ENCODE measurements around the gene TPMT. TPM values are rescaled to one million over a fixed set of nuclear protein-coding genes. Genes with fewer than 3 reads are reported as not detected.

The TPMT gene
- total RNA-seq, 1 experiment from 2014 or later = 13.3 TPM

DNA sequence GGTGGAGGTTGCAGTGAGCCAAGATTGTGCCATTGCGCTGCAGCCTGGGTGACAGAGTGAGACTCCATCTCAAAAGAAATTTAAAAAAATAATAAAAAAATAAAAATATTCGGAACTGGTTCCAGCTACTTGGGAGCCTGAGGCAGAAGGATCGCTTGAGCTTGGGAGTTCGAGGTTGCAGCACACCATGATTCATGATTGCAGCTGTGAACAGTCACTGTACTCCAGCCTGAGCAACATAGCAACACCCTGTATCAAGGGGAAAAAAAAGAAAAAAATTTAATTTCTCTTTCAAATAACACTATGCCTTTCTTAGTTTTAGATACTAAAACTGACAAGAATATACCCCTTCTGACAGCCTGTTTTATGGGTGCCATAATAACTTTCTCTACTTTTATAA, 10.9 kb upstream of the TPMT start:
- H3K4ac ChIP-seq (ENCODE audit: low read depth, low read length) = no peak overlapping the region
- no peak overlapping the region for H3K4me2 ChIP-seq (ENCODE audit: insufficient read depth, insufficient read length, low read length)
- no peaks in the 10 kb centered on the region for H3K79me1 ChIP-seq (ENCODE audit: insufficient read depth, low read depth, low read length, poor library complexity, severe bottlenecking)
- no peak overlapping the region for H2BK15ac ChIP-seq (ENCODE audit: low read depth, low read length)
- H3K18ac ChIP-seq (ENCODE audit: insufficient read length, low read depth, low read length) = no peak overlapping the region
- no peak overlapping the region for H3T11ph ChIP-seq (ENCODE audit: low read length)
- no peak overlapping the region for H2AFZ ChIP-seq (ENCODE audit: low read length)
- no peak overlapping the region for H2AK5ac ChIP-seq (ENCODE audit: insufficient read length, low read length)
- H3K27me3 Mint-ChIP-seq (ENCODE audit: low read depth) = no peaks in the 10 kb centered on the region
- no peak overlapping the region for H2BK120ac ChIP-seq (ENCODE audit: low read depth, low read length, poor library complexity, severe bottlenecking)
- H3K27me3 ChIP-seq (ENCODE audit: insufficient read depth, low read length) = no peaks in the 10 kb centered on the region
- H4K91ac ChIP-seq (ENCODE audit: insufficient read length, low read depth, low read length) = no peak overlapping the region
- DNase-seq = no peak
- no peaks in the 10 kb centered on the region for H3K79me2 ChIP-seq (ENCODE audit: insufficient read depth, low read length)
- no peak overlapping the region for H3K56ac ChIP-seq (ENCODE audit: insufficient read length, low read depth, low read length)
- no peak overlapping the region for H3K4me3 Mint-ChIP-seq
- no CpG with 5 or more reads among the region's 4 CpGs for WGBS (ENCODE audit: extremely low coverage, insufficient read length, low lambda C conversion rate)
- H3K23me2 ChIP-seq (ENCODE audit: insufficient read length, low read depth, low read length, poor library complexity, severe bottlenecking) = no peaks in the 10 kb centered on the region
- no peaks in the 10 kb centered on the region for H3K4me1 Mint-ChIP-seq
- H3K27ac Mint-ChIP-seq = no peak overlapping the region
- no peaks in the 10 kb centered on the region for H4K20me1 ChIP-seq (ENCODE audit: control insufficient read depth, insufficient read depth, insufficient read length)
- no peak overlapping the region for H3K27ac ChIP-seq (ENCODE audit: insufficient read length, low read depth, low read length)
- H3K9me3 ChIP-seq (ENCODE audit: control insufficient read depth, low read depth, low read length) = no peaks in the 10 kb centered on the region
- no peak overlapping the region for H3K14ac ChIP-seq (ENCODE audit: insufficient read depth, low read length)
- H2BK20ac ChIP-seq (ENCODE audit: low read depth, low read length, poor library complexity, severe bottlenecking) = no peak overlapping the region
- no peaks in the 10 kb centered on the region for H3K4me1 ChIP-seq (ENCODE audit: insufficient read depth, low read length)
- TF ChIP-seq, protein P1, sequence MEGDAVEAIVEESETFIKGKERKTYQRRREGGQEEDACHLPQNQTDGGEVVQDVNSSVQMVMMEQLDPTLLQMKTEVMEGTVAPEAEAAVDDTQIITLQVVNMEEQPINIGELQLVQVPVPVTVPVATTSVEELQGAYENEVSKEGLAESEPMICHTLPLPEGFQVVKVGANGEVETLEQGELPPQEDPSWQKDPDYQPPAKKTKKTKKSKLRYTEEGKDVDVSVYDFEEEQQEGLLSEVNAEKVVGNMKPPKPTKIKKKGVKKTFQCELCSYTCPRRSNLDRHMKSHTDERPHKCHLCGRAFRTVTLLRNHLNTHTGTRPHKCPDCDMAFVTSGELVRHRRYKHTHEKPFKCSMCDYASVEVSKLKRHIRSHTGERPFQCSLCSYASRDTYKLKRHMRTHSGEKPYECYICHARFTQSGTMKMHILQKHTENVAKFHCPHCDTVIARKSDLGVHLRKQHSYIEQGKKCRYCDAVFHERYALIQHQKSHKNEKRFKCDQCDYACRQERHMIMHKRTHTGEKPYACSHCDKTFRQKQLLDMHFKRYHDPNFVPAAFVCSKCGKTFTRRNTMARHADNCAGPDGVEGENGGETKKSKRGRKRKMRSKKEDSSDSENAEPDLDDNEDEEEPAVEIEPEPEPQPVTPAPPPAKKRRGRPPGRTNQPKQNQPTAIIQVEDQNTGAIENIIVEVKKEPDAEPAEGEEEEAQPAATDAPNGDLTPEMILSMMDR (conservative IDR thresholded peaks at IDR 0.05) = no peak
- H2BK5ac ChIP-seq (ENCODE audit: insufficient read length, low read length) = no peak overlapping the region
- no peak overlapping the region for H2BK12ac ChIP-seq (ENCODE audit: insufficient read length, low read depth, low read length)
- peaks cover 28 to 56% (median 47%) of the 10 kb centered on the region in 3 experiments for H3K36me3 Mint-ChIP-seq (ENCODE audit: insufficient read depth in 1 of 3, low read depth in 3 of 3)
- H4K5ac ChIP-seq (ENCODE audit: insufficient read length, low read depth, low read length) = no peak overlapping the region
- no peak overlapping the region for H3K9ac ChIP-seq (ENCODE audit: extremely low read depth, insufficient read length, low read length)
- H4K8ac ChIP-seq (replicated peaks; ENCODE audit: insufficient read length, low read depth, low read length) = no peak overlapping the region
- no peak overlapping the region for H3K23ac ChIP-seq (ENCODE audit: insufficient read length, low read depth, low read length)
- peaks cover 9 to 11% of the 10 kb centered on the region in 2 experiments for H3K9me3 Mint-ChIP-seq
